Choroid plexus epithelial cell (primary cell): ENCODE data around the gene PREX1.

Source experiments
- DNase-seq: peaks from one replicate; pipeline ENCODE4 v3.0.0-alpha.2; 2010; ENCODE audit warnings: low read depth
- H3K4me3 ChIP-seq: 2 replicates; pipeline ENCODE4 v1.5.1; 2011; ENCODE audit warnings: low read depth, mild to moderate bottlenecking, control low read depth, low read length, moderate library complexity
- CTCF ChIP-seq: conservative IDR thresholded peaks from 2 replicates; pipeline ENCODE4 v1.5.1; 2011; ENCODE audit warnings: low read depth, mild to moderate bottlenecking, control low read depth, inconsistent platforms, low read length, moderate library complexity

Gene PREX1

GRCh38 chr20:48824830-48825565 lies 2.8 kb downstream of the PREX1 start:
- peak overlapping the region; percentile 18 for H3K4me3 ChIP-seq
- DNase-seq = no peak
- no peak for TF ChIP-seq CTCF

GRCh38 chr20:48823960-48824498 lies 3.8 kb downstream of the PREX1 start:
- TF ChIP-seq CTCF = no peak
- peak; percentile 63 for DNase-seq
- H3K4me3 ChIP-seq = no peak overlapping the region

- no peak for DNase-seq
- H3K4me3 ChIP-seq = no peak overlapping the region
- TF ChIP-seq CTCF = no peak
Measured at GRCh38 chr20:48823476-48823875, 4.3 kb downstream of the PREX1 start.

GRCh38 chr20:48822879-48823385 lies 4.9 kb downstream of the PREX1 start:
- TF ChIP-seq CTCF = no peak
- H3K4me3 ChIP-seq = no peak overlapping the region
- DNase-seq = no peak

- TF ChIP-seq CTCF = no peak
- no peak overlapping the region for H3K4me3 ChIP-seq
- DNase-seq = no peak
Measured at GRCh38 chr20:48822178-48822577, 5.6 kb downstream of the PREX1 start.

- no peak overlapping the region for H3K4me3 ChIP-seq
- DNase-seq = no peak
- TF ChIP-seq CTCF = no peak
Measured at GRCh38 chr20:48821261-48821920, 6.4 kb downstream of the PREX1 start.
